A673 (cell line): ENCODE results near the gene TRMT112.

Experiments
- CTCF ChIP-seq: fragments of 300-800, 200-600 bp; sonication (generic); conservative IDR thresholded peaks from 2 replicates; pipeline ENCODE4 v1.5.1; 2017; ENCODE audit warnings: low read depth, mild to moderate bottlenecking, antibody characterized with exemption, low read length, moderate library complexity, mixed read lengths
- EZH2 ChIP-seq: fragments of 200-600 bp; sonication (generic); IDR thresholded peaks from 2 replicates; pipeline ENCODE4 v1.6.1; 2017; ENCODE audit warnings: borderline replicate concordance, low read depth, mild to moderate bottlenecking, mixed read lengths, antibody characterized with exemption, low read length; ENCODE audit not compliant: poor library complexity, severe bottlenecking

GRCh38 chr11:64331569-64332371 is 14.4 kb upstream of the TRMT112 start:
- TF ChIP-seq CTCF (peak; percentile 83), EZH2 (no peak)
